ENCODE data around the gene INSR.

GRCh38 chr19:7188698-7189629 is 105.2 kb downstream of the INSR start:
- TF ChIP-seq CTCF (conservative IDR thresholded peaks at IDR 0.05; ENCODE audit: low read depth, low read length) (no peak), EZH2phosphoT487 (IDR thresholded peaks at IDR 0.05; ENCODE audit: borderline replicate concordance, low read length) (no peak)
